ENCODE measurements around the gene KRT73.
"Not testable (repeated sequence)": the region's sequence is repeated elsewhere in the genome, so short reads cannot be mapped to it uniquely, and the experiment has no call there.

Gene KRT73

GRCh38 chr12:52598966-52599365 lies 19.4 kb downstream of the KRT73 start:
- DNase-seq = no peak

DNA sequence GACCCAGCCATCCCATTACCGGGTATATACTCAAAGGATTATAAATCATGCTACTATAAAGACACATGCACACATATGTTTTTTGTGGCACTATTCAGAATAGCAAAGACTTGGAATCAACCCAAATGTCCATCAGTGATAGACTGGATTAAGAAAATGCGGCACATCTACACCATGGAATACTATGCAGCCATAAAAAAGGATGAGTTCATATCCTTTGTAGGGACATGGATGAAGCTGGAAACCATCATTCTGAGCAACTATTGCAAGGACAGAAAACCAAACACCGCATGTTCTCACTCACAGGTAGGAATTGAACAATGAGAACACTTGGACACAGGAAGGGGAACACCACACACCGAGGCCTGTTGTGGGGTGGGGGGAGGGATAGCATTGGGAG lies 24.1 kb downstream of the KRT73 start:
- not testable (repeated sequence) for DNase-seq

- peak; percentile 26 for DNase-seq
Observed at GRCh38 chr12:52591521-52591920, 26.8 kb downstream of the KRT73 start.

DNA sequence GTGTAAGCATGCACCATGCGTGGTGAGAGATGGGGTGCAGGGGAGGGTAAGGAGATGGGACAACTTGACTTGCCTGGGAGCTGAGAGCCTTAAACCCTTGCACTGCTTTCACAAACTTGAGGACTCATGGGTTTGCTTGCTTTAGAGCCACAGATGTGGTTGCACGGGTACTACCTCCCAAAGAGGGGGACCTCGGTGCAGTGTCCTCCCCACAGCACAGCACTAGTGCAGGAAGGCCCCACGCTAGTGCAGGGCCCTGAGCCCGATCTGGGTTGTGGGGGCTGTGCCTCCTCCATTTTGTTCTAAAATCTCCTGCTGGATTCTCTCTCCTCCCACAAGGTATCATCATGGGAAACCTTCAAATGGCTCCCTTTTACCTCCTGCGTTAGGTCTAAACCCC lies 28.3 kb downstream of the KRT73 start:
- no peak for DNase-seq

- no peak for DNase-seq
Observed at GRCh38 chr12:52587563-52587962, 30.8 kb downstream of the KRT73 start.

- no peak for DNase-seq
Observed at GRCh38 chr12:52585946-52586345, 32.4 kb downstream of the KRT73 start.

GRCh38 chr12:52585066-52585465 lies 33.3 kb downstream of the KRT73 start:
- DNase-seq = no peak

- DNase-seq = no peak
Observed at GRCh38 chr12:52584156-52584682, 34.1 kb downstream of the KRT73 start.

- peak; percentile 50 for DNase-seq
Observed at GRCh38 chr12:52582971-52583456, 35.3 kb downstream of the KRT73 start.

- no peak for DNase-seq
Observed at GRCh38 chr12:52582486-52582885, 35.9 kb downstream of the KRT73 start.

DNA sequence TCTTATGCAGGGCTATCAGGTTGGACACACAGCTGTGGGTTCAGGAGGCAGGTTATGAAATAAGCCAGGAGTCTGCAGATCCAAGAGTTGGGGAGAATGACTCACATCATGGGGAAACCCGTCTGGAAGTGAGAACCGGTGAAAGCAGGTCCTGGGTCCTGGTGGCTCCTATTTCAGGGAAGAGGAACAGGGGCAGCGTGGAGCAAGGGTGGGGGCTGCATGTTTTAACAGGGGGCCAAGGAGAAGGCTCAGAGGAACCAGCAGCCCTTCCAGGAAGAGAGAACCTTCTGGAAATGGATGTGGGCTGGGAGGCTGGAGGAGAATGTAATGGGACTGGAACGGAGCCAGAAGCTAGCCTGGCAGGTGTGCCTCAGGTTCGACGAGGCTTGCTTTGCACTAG lies 36.9 kb downstream of the KRT73 start:
- no peak for DNase-seq

DNA sequence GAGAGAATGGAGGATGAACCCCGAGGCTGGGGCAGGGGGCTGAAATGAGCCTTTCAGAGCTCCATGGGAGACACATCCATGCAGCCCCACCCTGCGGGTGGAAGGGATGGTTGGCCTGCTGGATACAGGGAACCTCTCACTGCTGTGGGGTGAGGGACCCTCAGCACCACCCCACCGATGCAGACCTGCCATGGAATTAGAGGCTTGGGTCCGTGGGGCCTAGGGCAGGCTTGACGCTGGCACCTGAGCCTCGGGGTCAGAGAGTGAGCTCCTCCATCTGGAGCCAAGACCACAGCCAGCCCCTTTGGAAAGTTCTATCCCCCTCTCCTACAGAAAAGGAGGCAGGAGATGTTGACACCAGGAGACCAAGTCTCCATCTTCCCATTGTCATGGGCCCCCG lies 37.3 kb downstream of the KRT73 start:
- no peak for DNase-seq

- DNase-seq = no peak
Observed at GRCh38 chr12:52580496-52580895, 37.9 kb downstream of the KRT73 start.

- DNase-seq = no peak
Observed at GRCh38 chr12:52579468-52580465, 38.6 kb downstream of the KRT73 start.

GRCh38 chr12:52578469-52578868 lies 39.9 kb downstream of the KRT73 start:
- no peak for DNase-seq

- DNase-seq = no peak
Observed at GRCh38 chr12:52577316-52577715, 41.0 kb downstream of the KRT73 start.

DNA sequence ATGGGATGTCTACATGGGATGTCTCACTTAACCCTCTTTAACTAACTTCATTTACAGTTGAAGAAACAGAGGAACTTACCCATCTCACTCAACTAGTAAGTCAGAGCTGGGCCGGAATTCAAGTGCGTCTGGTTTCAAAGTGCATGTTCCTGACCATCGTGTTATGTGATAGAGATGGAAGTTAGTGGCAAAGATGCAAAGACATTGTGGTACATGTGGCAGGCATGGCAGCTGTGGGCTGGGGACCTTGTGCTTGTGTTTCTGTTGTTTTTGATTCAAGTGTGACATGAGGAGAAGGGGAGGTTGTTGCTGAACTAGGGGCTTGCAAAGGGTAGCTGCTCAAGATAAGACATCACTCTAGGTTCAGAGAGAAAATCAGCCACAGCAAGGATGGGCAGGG lies 42.4 kb downstream of the KRT73 start:
- no peak for DNase-seq

GRCh38 chr12:52575256-52575655 lies 43.1 kb downstream of the KRT73 start:
- no peak for DNase-seq

GRCh38 chr12:52573743-52574142 lies 44.6 kb downstream of the KRT73 start, which contains the start of gene KRT74:
TSS of gene KRT74 (minus strand) at chr12:52573843. CDS start at chr12:52573777, 66 bp downstream.
- no peak for DNase-seq

- DNase-seq = no peak
Observed at GRCh38 chr12:52573306-52573705, 45.1 kb downstream of the KRT73 start.

- no peak for DNase-seq
Observed at GRCh38 chr12:52570511-52570910, 47.8 kb downstream of the KRT73 start.

GRCh38 chr12:52568111-52568510 lies 50.2 kb downstream of the KRT73 start:
- no peak for DNase-seq

- DNase-seq = no peak
Observed at GRCh38 chr12:52566847-52567291, 51.5 kb downstream of the KRT73 start.

DNA sequence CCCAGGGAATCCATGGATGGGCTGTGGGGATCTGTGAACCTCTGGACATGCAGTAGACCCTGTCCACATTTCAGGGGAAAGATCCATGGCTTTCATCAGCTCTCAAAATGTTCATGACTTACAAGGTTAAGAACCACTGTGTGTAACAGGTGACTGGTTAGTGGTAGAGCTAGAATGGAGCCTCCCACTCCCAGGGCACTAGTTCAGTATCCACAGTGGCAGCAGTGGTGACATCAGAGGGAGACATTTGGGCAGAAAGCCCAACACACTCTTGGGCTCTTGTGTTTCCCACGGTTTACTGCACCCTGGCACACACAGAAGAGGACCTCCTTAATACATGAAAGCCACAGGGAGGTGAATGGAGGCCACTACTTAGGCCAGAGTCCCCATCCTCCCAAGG lies 53.8 kb downstream of the KRT73 start:
- no peak for DNase-seq

Measured in activated CD4-positive, CD25-positive, alpha-beta regulatory T cell treated with anti-CD3 and anti-CD28 coated beads, Interleukin-2, amount 50 U/mL, for 72 hours (primary cell).